Measurements from ENCODE around the gene RAI14.

Gene RAI14

GRCh38 chr5:34657274-34657921 is 1.3 kb downstream of the RAI14 start:
- Histone ChIP-seq H3F3A (ENCODE audit: control insufficient read depth, insufficient read depth) (no peaks in the 10 kb centered on the region), H3K9me2 (replicated peaks; ENCODE audit: control insufficient read depth, low read length) (no peaks in the 10 kb centered on the region), H3K27ac (ENCODE audit: low read depth, low read length) (no peak overlapping the region), H3K36me3 (ENCODE audit: control insufficient read depth, low read length) (no peaks in the 10 kb centered on the region), H3K4me1 (ENCODE audit: control insufficient read depth, low read length) (no peaks in the 10 kb centered on the region), H4K20me1 (ENCODE audit: control insufficient read depth, insufficient read depth, low read depth, low read length) (no peaks in the 10 kb centered on the region), H3K79me2 (ENCODE audit: control insufficient read depth, low read length) (no peaks in the 10 kb centered on the region), H3K9me3 (ENCODE audit: control insufficient read depth, insufficient read depth, low read length) (no peaks in the 10 kb centered on the region), H3K4me2 (ENCODE audit: low read length) (no peak overlapping the region), H3K27me3 (ENCODE audit: control insufficient read depth, low read length) (no peaks in the 10 kb centered on the region), H3K4me3 (ENCODE audit: low read length) (no peak overlapping the region)
- TF ChIP-seq EZH2phosphoT487 (IDR thresholded peaks at IDR 0.05; ENCODE audit: borderline replicate concordance, low read length) (no peak), CTCF (IDR thresholded peaks at IDR 0.05; ENCODE audit: low read depth, low read length, poor library complexity, severe bottlenecking) (no peak)

- Histone ChIP-seq H3K4me2 (ENCODE audit: low read length) (no peak overlapping the region), H3K27ac (ENCODE audit: low read depth, low read length) (no peak overlapping the region), H3K79me2 (ENCODE audit: control insufficient read depth, low read length) (no peaks in the 10 kb centered on the region), H3K27me3 (ENCODE audit: control insufficient read depth, low read length) (no peaks in the 10 kb centered on the region), H3K9me3 (ENCODE audit: control insufficient read depth, insufficient read depth, low read length) (no peaks in the 10 kb centered on the region), H3K9me2 (replicated peaks; ENCODE audit: control insufficient read depth, low read length) (no peaks in the 10 kb centered on the region), H3K4me3 (ENCODE audit: low read length) (no peak overlapping the region), H3K36me3 (ENCODE audit: control insufficient read depth, low read length) (no peaks in the 10 kb centered on the region), H3F3A (ENCODE audit: control insufficient read depth, insufficient read depth) (no peaks in the 10 kb centered on the region), H3K4me1 (ENCODE audit: control insufficient read depth, low read length) (no peaks in the 10 kb centered on the region), H4K20me1 (ENCODE audit: control insufficient read depth, insufficient read depth, low read depth, low read length) (no peaks in the 10 kb centered on the region)
- no peak for TF ChIP-seq EZH2phosphoT487 (IDR thresholded peaks at IDR 0.05; ENCODE audit: borderline replicate concordance, low read length)
- TF ChIP-seq CTCF (IDR thresholded peaks at IDR 0.05; ENCODE audit: low read depth, low read length, poor library complexity, severe bottlenecking), result no peak
These were observed 1.9 kb downstream of the RAI14 start for GRCh38 chr5:34657988-34658387.

- Histone ChIP-seq H3F3A (ENCODE audit: control insufficient read depth, insufficient read depth) (no peaks in the 10 kb centered on the region), H3K27me3 (ENCODE audit: control insufficient read depth, low read length) (no peaks in the 10 kb centered on the region), H3K9me2 (replicated peaks; ENCODE audit: control insufficient read depth, low read length) (no peaks in the 10 kb centered on the region), H3K4me2 (ENCODE audit: low read length) (no peak overlapping the region), H3K27ac (ENCODE audit: low read depth, low read length) (no peak overlapping the region), H3K79me2 (ENCODE audit: control insufficient read depth, low read length) (no peaks in the 10 kb centered on the region), H3K36me3 (ENCODE audit: control insufficient read depth, low read length) (no peaks in the 10 kb centered on the region), H4K20me1 (ENCODE audit: control insufficient read depth, insufficient read depth, low read depth, low read length) (no peaks in the 10 kb centered on the region), H3K9me3 (ENCODE audit: control insufficient read depth, insufficient read depth, low read length) (no peaks in the 10 kb centered on the region), H3K4me1 (ENCODE audit: control insufficient read depth, low read length) (no peaks in the 10 kb centered on the region), H3K4me3 (ENCODE audit: low read length) (no peak overlapping the region)
- no peak for TF ChIP-seq EZH2phosphoT487 (IDR thresholded peaks at IDR 0.05; ENCODE audit: borderline replicate concordance, low read length)
- no peak for TF ChIP-seq CTCF (IDR thresholded peaks at IDR 0.05; ENCODE audit: low read depth, low read length, poor library complexity, severe bottlenecking)
These were observed 3.0 kb downstream of the RAI14 start for GRCh38 chr5:34659168-34659567.
